Retina (tissue), 1 donor: ENCODE results near the gene REPIN1.
A peak's percentile ranks its signal among the peaks of the same experiment; 100 is the strongest.

Source experiments
- DNase-seq: peaks from one replicate; pipeline ENCODE4 v3.0.0-alpha.2; 2016

The REPIN1 gene

GRCh38 chr7:150397346-150398107 is 28.9 kb downstream of the REPIN1 start:
- DNase-seq = no peak

- DNase-seq = no peak
Observed at GRCh38 chr7:150398108-150398964, 29.7 kb downstream of the REPIN1 start.

GRCh38 chr7:150398965-150399320 is 30.3 kb downstream of the REPIN1 start:
- DNase-seq = no peak

GRCh38 chr7:150399421-150400007 is 30.9 kb downstream of the REPIN1 start:
- no peak for DNase-seq

GRCh38 chr7:150400008-150400787 is 31.6 kb downstream of the REPIN1 start:
- no peak for DNase-seq

GRCh38 chr7:150400788-150401423 is 32.3 kb downstream of the REPIN1 start:
- DNase-seq = no peak

- no peak for DNase-seq
Observed at GRCh38 chr7:150401424-150401790, 32.8 kb downstream of the REPIN1 start.

- no peak for DNase-seq
Observed at GRCh38 chr7:150401861-150402631, 33.4 kb downstream of the REPIN1 start.

GRCh38 chr7:150402671-150403321 is 34.2 kb downstream of the REPIN1 start:
- DNase-seq = no peak

- no peak for DNase-seq
Observed at GRCh38 chr7:150403376-150404171, 35.0 kb downstream of the REPIN1 start.

- no peak for DNase-seq
Observed at GRCh38 chr7:150404172-150404804, 35.7 kb downstream of the REPIN1 start.

- DNase-seq = peak; percentile 96
Observed at GRCh38 chr7:150404805-150405583, 36.4 kb downstream of the REPIN1 start.

GRCh38 chr7:150405584-150406311 is 37.1 kb downstream of the REPIN1 start:
- peak; percentile 82 for DNase-seq

GRCh38 chr7:150406312-150406566 is 37.6 kb downstream of the REPIN1 start:
- no peak for DNase-seq

GRCh38 chr7:150406567-150407421 is 38.2 kb downstream of the REPIN1 start:
- DNase-seq = peak; percentile 29

- DNase-seq = no peak
Observed at GRCh38 chr7:150407588-150408392, 39.2 kb downstream of the REPIN1 start.
